ENCODE measurements around the gene EIF5B.

DNA sequence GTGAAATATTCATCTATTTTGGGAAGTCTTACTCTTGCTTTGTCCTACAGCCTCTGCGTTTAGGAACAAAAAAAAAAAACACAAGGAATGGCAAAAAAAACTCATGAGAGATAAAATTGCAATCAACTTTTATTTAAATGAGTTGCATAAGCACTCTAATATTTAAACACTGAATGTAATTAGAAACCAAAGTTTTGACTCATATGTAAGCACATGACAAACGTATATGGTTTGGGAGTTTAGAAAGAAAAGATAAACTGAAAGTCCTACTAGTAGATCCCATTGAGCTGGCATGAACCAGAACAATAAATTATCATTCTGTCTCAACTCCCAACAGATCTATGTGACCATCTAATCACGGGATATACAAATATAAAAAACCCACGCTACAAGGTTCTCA lies 107.9 kb downstream of the EIF5B start:
- TF ChIP-seq CTCF (IDR thresholded peaks at IDR 0.05) (no peak), EZH2 (IDR thresholded peaks at IDR 0.05; ENCODE audit: borderline replicate concordance, insufficient read depth, low read depth, low read length, poor library complexity, severe bottlenecking) (no peak)

All from B cell (primary cell).